ENCODE data around the gene TCF20. TPM values are rescaled to one million over a fixed set of nuclear protein-coding genes. Genes with fewer than 3 reads are reported as not detected.

TCF20 gene
- polyA plus RNA-seq, 3 donors, result 0.67 to 11.1 (median 0.99) TPM

DNA sequence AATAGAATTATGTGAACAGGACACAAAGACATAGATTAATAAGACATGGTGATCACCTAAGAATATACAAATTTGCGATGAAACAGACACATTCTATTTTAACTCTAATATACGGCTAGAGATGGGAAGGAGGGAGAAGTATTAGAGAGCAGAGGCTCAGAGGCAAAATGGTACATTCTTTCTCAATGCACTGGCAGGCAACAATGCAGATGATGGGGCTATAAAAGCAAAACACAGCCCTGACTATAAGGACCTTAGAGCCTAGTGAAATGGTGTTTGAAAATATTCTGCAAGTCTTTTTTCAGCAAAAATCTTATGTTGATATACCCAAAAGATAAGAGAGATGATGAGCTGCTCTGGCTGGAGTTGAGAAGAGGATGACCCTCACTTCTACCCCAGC, 13.1 kb downstream of the TCF20 start:
- Histone ChIP-seq H3K36me3 (replicated peaks in 1 of 2; ENCODE audit: control insufficient read depth in 1 of 2, insufficient read depth in 2 of 2, low read length in 2 of 2) (peaks cover 0 to 5% of the 10 kb centered on the region in 2 donors), H4K20me1 (ENCODE audit: insufficient read depth, low read length) (peaks cover 98% of the 10 kb centered on the region), H3K79me2 (ENCODE audit: insufficient read depth, low read length) (peaks cover 91% of the 10 kb centered on the region), H3K9me3 (replicated peaks in 1 of 2; ENCODE audit: control insufficient read depth in 1 of 2, insufficient read depth in 1 of 2, low read length in 2 of 2) (no peaks in the 10 kb centered on the region), H3K27ac (ENCODE audit: low read depth in 1 of 2, low read length in 2 of 2) (no peak overlapping the region), H3K4me1 (ENCODE audit: control insufficient read depth in 1 of 2, insufficient read depth in 2 of 2, low read length in 2 of 2) (no peaks in the 10 kb centered on the region), H3K27me3 (ENCODE audit: control insufficient read depth in 2 of 2, insufficient read depth in 2 of 2, low read length in 2 of 2) (no peaks in the 10 kb centered on the region), H2AFZ (ENCODE audit: insufficient read depth, low read depth, low read length, poor library complexity, severe bottlenecking) (no peak overlapping the region), H3K4me2 (replicated peaks; ENCODE audit: extremely low read depth, low read length, poor library complexity, severe bottlenecking) (no peak overlapping the region), H3K9ac (ENCODE audit: insufficient read depth, low read length, poor library complexity, severe bottlenecking) (no peak overlapping the region), H3K4me3 (replicated peaks in 1 of 3; ENCODE audit: low read depth in 2 of 3, low read length in 3 of 3) (no peak overlapping the region)
- TF ChIP-seq, protein P1, sequence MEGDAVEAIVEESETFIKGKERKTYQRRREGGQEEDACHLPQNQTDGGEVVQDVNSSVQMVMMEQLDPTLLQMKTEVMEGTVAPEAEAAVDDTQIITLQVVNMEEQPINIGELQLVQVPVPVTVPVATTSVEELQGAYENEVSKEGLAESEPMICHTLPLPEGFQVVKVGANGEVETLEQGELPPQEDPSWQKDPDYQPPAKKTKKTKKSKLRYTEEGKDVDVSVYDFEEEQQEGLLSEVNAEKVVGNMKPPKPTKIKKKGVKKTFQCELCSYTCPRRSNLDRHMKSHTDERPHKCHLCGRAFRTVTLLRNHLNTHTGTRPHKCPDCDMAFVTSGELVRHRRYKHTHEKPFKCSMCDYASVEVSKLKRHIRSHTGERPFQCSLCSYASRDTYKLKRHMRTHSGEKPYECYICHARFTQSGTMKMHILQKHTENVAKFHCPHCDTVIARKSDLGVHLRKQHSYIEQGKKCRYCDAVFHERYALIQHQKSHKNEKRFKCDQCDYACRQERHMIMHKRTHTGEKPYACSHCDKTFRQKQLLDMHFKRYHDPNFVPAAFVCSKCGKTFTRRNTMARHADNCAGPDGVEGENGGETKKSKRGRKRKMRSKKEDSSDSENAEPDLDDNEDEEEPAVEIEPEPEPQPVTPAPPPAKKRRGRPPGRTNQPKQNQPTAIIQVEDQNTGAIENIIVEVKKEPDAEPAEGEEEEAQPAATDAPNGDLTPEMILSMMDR (IDR thresholded peaks at IDR 0.05), result no peak
- intact Hi-C loops (cut with micrococcal nuclease), result no loop called here
- DNase-seq, result no peak
- Mint-ChIP-seq H3K9me3 (no peaks in the 10 kb centered on the region), H3K4me3 (no peak overlapping the region), H3K4me1 (peaks cover 25% of the 10 kb centered on the region), H3K27me3 (ENCODE audit: low read depth in 3 of 3) (no peaks in the 10 kb centered on the region), H3K36me3 (peaks cover 2 to 4% of the 10 kb centered on the region in 2 donors), H3K27ac (no peak overlapping the region)
- WGBS (ENCODE audit: insufficient coverage), result no CpG with 5 or more reads among the region's 2 CpGs

DNA sequence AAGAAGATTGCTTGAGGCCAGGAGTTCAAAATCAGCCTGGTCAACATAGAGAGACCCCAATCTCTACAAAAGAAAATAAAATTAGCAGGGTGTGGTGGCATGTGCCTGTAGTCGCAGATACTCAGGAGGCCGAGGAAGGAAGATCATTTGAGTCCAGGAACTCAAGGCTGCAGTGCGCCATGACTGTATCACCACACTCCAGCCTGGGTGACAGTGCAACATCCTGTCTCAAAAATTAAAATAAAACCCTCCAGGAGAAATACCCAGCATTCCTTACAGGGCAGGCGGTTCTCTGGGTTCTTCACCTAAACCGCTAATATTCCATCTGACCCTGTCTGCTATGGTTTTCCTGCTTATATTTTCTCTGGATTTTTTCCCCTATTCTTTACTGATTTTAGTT, 13.5 kb downstream of the TCF20 start:
- WGBS (ENCODE audit: insufficient coverage), result 100% methylated on average over 3 of the region's 5 CpGs
- H3K4me3 Mint-ChIP-seq, result no peak overlapping the region

More for the DNA sequence above, 13.5 kb downstream of the TCF20 start:
- Histone ChIP-seq H3K9ac (ENCODE audit: insufficient read depth, low read length, poor library complexity, severe bottlenecking) (no peak overlapping the region), H3K79me2 (ENCODE audit: insufficient read depth, low read length) (peaks cover 91% of the 10 kb centered on the region), H3K36me3 (replicated peaks in 1 of 2; ENCODE audit: control insufficient read depth in 1 of 2, insufficient read depth in 2 of 2, low read length in 2 of 2) (peaks cover 0 to 5% of the 10 kb centered on the region in 2 donors), H4K20me1 (ENCODE audit: insufficient read depth, low read length) (peaks cover 98% of the 10 kb centered on the region), H2AFZ (ENCODE audit: insufficient read depth, low read depth, low read length, poor library complexity, severe bottlenecking) (no peak overlapping the region), H3K9me3 (replicated peaks in 1 of 2; ENCODE audit: control insufficient read depth in 1 of 2, insufficient read depth in 1 of 2, low read length in 2 of 2) (no peaks in the 10 kb centered on the region), H3K4me1 (ENCODE audit: control insufficient read depth in 1 of 2, insufficient read depth in 2 of 2, low read length in 2 of 2) (no peaks in the 10 kb centered on the region), H3K27ac (ENCODE audit: low read depth in 1 of 2, low read length in 2 of 2) (no peak overlapping the region), H3K4me3 (replicated peaks in 1 of 3; ENCODE audit: low read depth in 2 of 3, low read length in 3 of 3) (no peak overlapping the region), H3K4me2 (replicated peaks; ENCODE audit: extremely low read depth, low read length, poor library complexity, severe bottlenecking) (no peak overlapping the region), H3K27me3 (ENCODE audit: control insufficient read depth in 2 of 2, insufficient read depth in 2 of 2, low read length in 2 of 2) (no peaks in the 10 kb centered on the region)
- Mint-ChIP-seq H3K4me1 (peaks cover 23% of the 10 kb centered on the region), H3K36me3 (peaks cover 2% of the 10 kb centered on the region in 2 donors), H3K27me3 (ENCODE audit: low read depth in 3 of 3) (no peaks in the 10 kb centered on the region), H3K9me3 (no peaks in the 10 kb centered on the region), H3K27ac (no peak overlapping the region)
- TF ChIP-seq, protein P1 (IDR thresholded peaks at IDR 0.05), result no peak
- intact Hi-C loops (cut with micrococcal nuclease), result no loop called here
- no peak for DNase-seq
